CD1c-positive myeloid dendritic cell (primary cell): ENCODE measurements around the gene SCAF8.

Experiments used
- DNase-seq: peaks from one replicate; pipeline ENCODE4 v3.0.0-alpha.2; 2016; ENCODE audit errors: extremely low spot score

The SCAF8 gene

DNA sequence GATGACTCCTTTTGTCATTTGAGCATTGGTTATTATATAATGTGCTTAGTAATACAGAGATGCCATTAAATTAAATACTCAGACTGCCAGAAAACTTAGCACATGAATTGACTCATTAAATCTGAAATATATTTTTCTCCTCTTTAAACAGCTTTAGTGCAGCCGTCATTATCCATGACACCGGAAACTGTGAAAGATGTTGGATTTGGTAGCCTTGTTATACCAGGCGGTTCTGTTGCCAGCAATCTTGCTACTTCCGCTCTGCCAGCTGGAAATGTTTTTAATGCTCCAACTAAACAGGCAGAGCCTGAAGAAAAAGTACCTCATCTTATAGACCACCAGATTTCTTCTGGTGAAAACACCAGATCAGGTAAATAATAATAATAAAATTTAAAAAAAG lies 97.6 kb downstream of the SCAF8 start:
- DNase-seq = no peak

DNA sequence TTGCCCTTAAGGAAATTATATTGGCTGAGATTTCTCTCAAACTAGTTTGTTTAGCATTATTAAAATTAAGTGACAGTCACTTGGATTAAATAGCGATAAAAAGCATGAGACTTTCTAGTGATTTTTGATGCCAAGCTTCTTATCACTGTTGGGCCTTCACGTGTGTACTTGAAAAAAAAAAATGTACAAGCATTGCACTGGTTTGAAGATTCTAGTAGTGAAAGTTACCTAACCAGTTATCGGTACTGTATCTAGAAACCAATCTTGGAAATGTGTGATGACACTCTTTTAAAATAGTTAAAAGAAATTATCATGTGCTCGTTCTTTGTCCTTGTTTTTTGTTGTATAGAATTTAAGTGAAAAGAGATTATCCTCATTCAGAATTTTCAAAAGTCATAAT lies 102.1 kb downstream of the SCAF8 start:
- no peak for DNase-seq

DNA sequence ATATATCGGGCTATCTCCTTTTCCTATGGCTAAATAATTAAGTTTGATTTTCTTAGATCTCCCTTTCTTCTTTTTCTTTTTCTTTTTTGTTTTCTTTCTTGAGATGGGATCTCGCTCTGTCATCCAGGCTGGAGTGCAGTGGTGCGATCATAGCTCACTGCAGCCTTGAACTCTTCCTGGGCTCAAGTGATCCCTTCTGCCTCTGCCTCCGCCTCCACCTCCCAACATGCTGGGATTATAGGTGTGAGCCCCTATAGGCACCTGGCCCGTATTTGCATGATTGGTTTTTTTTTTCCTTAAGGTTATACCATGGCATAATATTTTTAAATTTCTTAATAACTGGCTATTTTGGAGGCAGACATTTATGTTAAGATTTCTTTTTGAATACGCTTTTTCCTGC lies 106.3 kb downstream of the SCAF8 start:
- DNase-seq = no peak

DNA sequence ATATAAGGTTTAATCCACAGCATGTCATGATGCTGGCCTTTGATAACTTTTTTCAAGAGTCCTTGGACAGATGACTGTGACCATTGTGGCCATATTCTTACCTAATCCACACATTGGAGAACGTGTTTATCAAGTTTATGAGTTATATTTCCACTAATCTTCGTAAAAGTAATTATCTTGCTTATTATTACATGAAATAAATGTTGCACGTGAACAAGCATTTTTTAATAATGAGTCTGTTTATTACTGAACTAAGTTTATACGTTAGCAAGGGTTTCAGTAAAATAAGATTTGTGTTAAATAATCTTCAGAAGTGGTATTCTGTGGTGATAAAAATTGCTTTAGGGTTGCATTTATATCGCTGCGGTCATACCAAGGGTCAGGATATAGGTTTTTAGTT lies 107.1 kb downstream of the SCAF8 start:
- DNase-seq = no peak

DNA sequence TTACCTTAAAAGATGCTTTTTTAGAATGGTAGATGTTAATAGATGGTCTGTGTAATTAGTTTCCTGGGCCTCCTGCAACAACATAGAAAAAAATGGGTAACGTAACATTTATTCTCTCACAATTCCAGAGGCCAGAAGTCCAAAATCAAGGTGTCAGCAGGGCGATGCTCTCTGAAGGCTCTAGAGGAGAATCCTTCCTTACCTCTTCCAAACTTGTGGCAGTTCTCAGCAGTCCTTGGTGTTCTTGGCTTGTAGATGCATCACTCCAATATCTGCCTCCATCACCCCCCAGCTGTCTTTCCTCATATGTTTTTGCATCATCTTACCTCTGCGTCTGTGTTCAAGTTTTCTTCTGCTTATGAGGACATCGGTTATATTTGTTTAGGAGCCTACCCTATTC lies 107.9 kb downstream of the SCAF8 start:
- no peak for DNase-seq

DNA sequence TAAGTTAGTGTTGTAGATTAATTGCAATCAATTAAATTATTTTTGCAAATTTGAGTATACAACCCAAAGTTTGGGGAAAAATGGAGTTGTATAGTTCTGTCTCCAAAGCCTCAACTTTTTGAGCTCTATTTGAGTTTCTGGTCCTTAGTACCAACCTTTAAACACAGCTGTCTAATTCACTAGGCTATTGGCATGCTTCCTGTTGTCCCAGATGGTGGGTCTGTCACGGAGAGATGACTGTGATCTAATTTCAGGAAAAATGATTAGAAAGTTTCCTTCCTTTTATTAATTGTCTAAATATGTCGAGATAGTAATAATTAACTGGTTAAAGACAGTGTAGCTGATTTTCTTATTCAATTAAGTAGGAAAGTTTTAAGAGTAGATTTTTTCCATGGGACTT lies 109.6 kb downstream of the SCAF8 start:
- no peak for DNase-seq

DNA sequence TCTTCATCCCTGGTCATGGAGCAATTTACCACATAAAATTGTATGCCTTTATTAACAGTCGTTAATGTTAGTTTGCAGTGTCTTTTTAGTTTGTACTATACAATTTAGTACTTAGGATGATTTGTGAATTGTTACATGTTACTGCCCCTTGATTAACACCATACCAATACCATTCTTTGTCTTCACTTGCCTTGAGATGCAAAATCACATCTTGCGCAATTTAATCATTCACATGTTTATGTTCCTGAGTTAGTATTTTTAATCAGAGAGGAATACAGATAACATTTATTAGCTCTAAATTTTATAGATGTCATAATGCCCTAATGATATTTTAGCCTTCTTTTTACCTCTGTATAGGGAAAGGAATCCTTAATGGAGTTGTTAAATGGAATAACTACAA lies 114.1 kb downstream of the SCAF8 start:
- DNase-seq = no peak

DNA sequence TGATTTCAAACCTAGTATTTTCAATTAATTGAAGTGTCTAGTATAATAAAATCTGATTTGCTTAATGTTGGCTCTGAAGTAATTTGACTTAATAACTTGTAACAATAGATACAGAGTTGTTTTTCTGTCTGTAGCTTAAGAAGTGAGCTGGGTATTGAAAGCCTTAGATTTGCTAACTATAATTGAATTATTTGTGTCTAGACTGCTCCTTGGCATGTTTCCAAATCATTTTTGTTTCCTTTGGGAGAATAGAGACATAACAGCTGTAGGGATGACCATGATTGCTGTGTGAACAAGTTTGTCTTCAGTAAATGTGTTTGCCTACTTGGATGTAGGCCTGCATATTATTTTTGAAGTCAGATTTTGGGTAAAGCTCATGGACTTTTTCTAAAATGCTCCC lies 115.4 kb downstream of the SCAF8 start:
- no peak for DNase-seq

DNA sequence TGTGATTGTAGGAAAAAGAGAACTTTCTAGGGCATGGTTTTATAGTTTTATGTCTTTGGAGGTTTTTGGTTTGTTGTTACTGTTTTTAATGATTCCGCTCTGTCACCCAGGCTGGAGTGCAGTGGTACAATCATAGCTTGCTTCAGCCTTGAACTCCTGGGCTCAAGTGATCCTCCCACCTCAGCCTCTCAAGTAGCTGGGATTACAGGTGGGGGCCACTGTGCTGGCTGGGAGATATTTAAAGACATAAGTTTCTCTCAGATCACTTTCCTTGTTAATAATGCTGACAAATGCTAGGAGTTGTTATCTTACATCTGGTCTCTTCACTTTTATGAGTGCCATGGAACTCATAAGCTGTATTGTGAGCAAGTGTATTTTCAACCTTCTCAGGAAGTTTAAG lies 116.3 kb downstream of the SCAF8 start:
- no peak for DNase-seq

DNA sequence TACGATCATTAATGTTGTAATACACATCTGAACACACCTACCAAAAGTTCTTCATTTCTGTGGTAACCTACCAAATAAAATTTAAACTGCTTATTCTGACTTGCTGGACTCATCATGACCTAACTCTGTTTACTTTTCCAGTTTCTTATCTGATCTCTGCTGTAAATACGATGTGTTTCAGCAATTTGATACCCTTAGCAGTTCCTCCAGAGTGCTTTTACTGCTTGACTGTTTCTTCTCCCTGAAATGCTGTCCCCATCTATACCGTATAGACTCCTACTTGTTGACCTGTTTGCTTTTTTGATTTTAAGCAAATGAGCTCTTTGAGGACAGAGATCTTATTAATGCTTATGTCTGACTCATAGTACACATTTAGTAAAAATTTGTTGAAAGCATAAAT lies 119.5 kb downstream of the SCAF8 start:
- DNase-seq = no peak

DNA sequence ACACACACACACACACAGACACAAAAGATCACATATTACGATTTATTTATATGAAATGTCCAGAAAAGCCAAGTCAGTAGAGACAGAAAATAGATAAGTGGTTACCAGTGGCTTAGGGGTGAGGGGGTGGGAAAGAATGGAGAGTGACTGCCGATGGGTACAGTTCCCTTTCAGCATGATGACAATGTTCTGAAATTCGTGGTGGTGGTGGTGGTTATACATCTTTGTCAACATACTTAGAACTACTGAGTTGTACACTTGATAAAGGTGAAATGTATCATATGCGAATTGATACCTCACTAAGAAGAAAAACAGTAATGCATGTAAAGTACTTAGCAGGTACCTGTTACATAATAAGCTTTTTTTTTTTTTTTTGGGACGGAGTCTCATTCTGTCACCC lies 124.3 kb downstream of the SCAF8 start:
- DNase-seq = no peak

DNA sequence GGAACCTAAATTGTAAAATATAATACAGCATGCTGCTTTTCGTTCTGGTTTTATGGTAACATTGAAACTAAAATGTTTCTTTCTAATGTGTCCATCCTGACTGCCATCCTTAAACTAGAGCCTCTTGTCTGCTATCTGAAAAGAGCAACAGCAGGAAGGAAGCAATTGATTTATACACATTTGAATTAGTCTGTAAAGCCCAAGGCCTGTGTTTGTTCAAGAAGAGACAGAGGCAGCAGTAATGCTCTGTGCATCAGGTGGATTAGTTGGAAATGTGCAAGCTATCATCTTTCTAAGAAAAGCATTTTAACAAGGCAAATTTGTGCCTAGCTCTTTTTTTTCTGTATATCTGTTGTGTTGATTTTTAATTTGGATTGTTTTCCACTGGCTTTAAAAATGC lies 128.6 kb downstream of the SCAF8 start:
- DNase-seq = no peak

DNA sequence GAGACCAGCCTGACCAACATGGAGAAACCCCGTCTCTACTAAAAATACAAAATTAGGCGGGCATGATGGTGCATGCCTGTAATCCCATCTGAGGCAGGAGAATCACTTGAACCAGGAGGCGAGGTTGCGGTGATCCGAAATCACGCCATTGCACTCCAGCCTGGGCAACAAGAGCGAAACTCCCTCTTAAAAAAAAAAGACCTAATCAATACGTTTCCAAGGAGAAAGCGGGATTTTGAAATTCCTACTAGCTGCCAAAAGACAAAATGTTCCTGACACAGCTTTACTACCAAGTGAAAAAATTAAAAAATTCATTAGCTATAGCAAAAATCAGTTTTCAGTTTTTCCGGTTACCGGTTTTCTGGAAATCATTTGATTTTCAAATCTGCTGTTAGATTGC lies 129.3 kb downstream of the SCAF8 start:
- DNase-seq = no peak

DNA sequence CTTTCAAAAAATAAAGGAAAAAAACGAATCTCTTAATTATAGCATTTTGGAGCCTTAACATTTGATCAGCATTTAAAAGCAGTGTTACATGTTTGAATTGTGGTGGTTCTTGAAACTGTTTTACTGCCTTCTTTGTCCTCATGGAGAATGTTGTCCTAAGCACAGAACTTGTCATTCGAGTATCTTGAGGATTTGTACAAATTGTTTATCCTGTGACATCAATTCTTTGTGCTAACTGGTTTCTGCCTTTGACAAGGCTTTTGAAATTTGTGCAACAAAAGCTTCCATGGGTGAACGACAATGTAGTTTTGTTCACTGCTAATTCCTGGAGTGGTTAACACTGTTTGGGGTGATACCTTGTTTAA lies 130.8 kb downstream of the SCAF8 start:
- DNase-seq = no peak

DNA sequence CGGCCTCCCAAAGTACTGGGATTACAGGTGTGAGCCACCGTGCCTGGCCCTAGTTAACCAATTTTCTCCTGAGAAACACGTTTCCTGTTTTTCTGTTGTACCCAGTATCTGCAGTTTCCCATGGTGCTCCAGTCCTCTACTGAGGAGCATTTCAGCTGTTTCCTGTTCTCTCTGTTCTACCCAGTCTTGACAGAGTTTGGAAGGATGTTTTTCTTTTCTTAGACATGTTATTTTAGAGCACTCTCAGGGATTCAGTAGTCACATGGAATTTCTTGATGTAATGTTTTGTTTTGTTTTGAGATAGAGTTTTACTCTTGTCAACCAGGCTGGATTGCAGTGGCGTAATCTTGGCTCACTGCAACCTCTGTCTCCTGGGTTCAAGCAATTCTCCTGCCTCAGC lies 132.1 kb downstream of the SCAF8 start:
- no peak for DNase-seq

DNA sequence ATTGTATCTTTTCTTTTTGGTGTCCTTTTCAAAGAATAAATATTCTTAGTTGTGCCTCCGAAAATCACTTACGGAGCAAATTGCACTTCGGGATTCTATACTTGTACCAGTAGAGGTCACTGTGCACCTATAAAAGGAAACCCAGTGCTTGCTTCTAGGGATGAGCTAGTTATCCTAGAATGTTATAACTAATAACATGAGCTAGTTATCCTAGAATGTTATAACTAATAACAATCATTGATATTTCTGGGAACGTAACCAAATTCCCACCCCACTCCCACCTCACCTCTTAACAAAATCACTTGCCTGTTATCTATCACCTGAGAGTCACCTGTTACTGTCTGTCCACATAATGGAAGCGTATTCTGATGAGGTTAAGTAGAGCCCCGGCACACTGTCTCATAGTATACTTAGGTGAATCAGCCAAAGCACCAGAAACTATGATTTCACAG lies 135.0 kb downstream of the SCAF8 start:
- peak; percentile 40 for DNase-seq

DNA sequence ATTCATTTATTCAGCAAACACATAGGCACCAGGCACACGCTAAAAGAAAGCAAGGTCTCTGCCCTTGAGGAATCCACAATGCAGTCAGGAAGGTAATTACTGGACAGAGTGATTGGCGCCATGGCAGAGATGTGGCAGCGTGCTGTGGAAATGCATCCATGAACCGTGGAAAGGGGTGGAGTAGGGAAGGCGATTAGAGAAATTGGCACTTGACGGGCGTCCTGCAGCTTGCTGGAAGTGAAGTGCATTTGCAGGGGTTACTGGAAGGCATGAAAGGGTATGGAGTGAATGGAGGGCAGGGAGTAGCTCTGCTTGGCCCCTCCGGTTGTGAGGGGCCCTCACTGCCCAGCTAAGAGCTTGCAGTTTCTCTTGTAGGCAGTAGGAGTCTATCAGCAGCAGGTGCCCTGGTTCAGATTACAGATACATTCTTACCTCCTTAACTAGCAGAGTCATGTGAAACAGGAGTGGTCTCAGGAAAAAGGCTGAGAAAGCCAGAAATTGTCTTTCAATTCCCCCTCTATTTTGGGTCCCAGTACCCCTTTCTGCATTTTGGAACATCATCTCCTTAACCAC lies 139.4 kb downstream of the SCAF8 start:
- DNase-seq = no peak

DNA sequence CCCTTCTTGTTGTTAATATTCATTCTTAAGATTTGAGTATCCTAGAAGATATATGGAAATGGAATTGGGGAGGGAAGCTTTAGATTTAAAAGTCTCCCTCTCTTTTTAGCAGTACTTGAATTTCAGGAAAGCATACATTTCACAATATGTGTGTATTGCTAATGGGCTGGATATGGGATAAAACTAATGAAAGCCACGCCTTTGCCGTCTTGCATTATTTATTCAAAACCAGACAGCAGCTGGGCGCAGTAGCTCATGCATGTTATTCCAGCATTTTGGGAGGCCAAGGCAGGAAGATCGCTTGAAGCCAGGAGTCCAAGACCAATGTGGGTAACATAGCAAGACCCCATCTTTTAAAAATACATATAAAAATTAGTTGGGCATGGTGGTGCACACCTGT lies 140.3 kb downstream of the SCAF8 start:
- DNase-seq = no peak

DNA sequence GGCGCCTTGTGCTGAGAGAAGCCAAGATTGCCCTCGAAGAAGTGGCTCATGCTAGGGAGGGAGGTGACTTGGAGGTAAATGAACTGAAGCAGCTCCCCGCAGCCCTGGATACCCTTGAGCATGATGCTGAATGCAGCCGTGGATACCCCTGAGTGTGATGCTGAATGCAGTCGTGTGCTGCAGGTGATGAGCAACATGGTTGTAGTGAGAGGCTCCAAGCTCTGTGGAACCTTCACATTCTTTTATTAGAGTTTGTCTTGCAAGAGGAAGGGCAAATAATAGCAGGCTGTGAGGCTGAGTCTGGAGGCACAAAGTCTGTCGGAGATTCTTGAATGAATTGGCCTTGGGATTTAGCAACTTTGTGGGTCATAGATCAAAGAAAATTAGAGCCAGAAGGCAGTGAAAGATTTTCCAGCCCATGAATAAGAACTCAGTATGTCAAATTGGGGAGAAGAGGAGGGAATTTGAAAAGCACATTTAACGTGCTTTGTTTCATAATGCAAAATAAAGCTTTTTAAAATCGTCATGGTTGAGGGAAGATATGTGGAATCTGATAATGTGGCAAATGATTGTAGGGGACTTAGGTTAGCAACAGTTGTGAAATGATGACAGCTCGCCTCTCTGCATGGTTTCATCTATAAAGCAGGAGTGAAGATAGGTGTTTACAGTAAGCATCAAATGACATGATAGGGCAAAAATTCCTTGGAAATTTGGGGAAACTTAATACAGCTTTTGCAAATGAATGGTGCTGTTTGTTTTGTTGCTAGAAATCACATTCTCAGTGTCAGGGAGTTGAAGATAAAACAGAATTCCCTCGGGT lies 141.8 kb downstream of the SCAF8 start:
- no peak for DNase-seq

DNA sequence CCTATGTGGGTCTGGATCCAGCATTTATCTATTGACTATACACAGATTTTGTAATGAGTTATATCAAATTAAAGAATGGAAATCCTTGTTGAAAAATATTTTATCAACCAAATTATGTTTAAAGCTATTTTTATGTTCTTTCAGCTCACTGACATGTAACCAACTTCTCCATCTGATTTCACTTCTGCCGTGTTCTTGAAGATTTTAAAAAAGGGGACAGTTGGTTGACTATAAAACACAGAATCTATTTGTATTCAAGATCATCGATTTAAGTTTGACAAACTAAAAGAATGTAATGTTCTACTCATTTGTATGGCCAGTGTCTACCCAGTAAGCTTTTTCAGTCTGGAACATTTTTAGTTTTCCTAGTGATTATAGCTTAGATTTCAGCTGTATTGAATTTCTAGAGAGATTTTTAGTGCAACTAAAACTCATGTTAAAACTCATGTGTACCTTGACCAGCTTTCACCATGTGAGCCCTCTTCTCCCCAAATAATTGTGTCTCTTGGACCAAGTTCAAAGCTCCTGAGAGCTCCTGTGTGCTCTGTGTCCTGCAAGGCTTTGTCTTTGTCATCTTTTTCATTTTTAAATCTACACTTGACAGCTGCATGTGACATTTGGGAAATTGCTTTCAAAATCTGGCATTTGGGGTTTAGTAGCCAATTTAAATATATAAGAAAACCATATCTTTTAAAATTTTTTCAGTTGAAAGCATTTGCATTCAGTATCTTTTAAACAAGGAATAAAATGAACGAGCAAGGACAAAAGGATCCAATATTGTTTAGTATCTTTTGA lies 143.5 kb downstream of the SCAF8 start:
- no peak for DNase-seq

DNA sequence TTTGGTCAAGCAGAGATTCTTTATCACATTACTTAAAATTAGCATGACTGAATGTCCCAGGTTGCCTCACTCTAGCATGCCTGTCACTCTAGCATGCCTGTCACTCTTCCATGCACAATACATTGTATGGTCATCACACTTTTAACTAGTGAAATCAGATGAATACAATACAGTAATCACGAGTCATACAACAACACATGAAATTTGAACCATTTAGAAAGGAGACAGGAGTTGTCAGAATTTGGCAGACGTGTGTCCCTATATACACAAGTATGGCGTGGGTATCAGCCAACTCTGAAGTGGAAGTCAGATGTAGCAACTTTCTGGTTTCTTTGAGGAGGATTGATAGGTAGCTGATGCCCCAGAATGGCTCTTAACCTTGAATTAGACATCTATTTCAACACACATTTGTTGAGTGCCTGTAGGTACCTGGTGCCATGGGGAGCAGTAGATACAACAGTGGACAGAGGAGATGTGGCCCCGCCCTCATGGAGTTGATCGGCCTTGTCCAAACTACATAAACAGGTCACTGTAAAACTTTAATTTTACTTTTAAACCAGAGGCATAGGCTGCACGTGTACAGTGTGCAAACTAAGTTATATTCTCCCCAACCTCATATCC lies 145.8 kb downstream of the SCAF8 start:
- DNase-seq = no peak

DNA sequence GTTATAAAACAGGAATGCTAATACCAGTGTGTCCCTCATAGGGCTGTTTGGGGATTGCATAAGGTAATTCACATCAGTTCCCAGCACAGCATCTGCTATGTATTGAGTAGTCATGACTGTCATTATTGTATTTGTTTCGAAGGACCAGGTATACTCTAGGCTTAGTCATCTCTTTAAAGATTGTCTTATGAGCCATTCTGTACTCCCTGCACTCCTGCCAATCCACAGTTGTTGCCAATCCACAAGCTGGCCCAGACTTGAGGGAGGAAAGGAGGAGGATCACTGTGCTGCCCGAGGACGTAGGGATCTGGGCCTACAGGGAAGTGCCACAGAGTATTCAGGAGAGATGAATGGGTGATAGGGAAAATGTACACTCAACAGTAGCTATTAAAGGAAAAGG lies 148.9 kb downstream of the SCAF8 start:
- DNase-seq = no peak
